OCI-M2 (cell line): ENCODE results near the gene MAGI2.
"Not testable (repeated sequence)": the region's sequence is repeated elsewhere in the genome, so short reads cannot be mapped to it uniquely, and the experiment has no call there.

ENCODE experiments used
- DNase-seq: peaks from one replicate; lab custom pipeline; 2025; ENCODE audit not compliant: unreplicated experiment; lab: John Stamatoyannopoulos, UW

The MAGI2 gene

GRCh38 chr7:78514634-78515033 is 938.8 kb downstream of the MAGI2 start:
- DNase-seq = no peak

GRCh38 chr7:78510580-78511188 is 942.8 kb downstream of the MAGI2 start:
- no peak for DNase-seq

- DNase-seq = not testable (repeated sequence)
These were observed 950.2 kb downstream of the MAGI2 start for GRCh38 chr7:78503301-78503700.

GRCh38 chr7:78501064-78501463 is 952.4 kb downstream of the MAGI2 start:
- DNase-seq = no peak

- no peak for DNase-seq
These were observed 953.5 kb downstream of the MAGI2 start for GRCh38 chr7:78499971-78500370.

- DNase-seq = no peak
These were observed 954.2 kb downstream of the MAGI2 start for GRCh38 chr7:78499283-78499682.

GRCh38 chr7:78497728-78498427 is 955.6 kb downstream of the MAGI2 start:
- no peak for DNase-seq

GRCh38 chr7:78496096-78496630 is 957.3 kb downstream of the MAGI2 start:
- no peak for DNase-seq

- DNase-seq = no peak
These were observed 960.1 kb downstream of the MAGI2 start for GRCh38 chr7:78493401-78493800.

- DNase-seq = no peak
These were observed 961.3 kb downstream of the MAGI2 start for GRCh38 chr7:78492146-78492545.

GRCh38 chr7:78490524-78490923 is 962.9 kb downstream of the MAGI2 start:
- DNase-seq = no peak

- DNase-seq = no peak
These were observed 963.8 kb downstream of the MAGI2 start for GRCh38 chr7:78489476-78490240.

GRCh38 chr7:78487464-78487863 is 966.0 kb downstream of the MAGI2 start:
- no peak for DNase-seq

- no peak for DNase-seq
These were observed 974.1 kb downstream of the MAGI2 start for GRCh38 chr7:78479348-78479747.

- no peak for DNase-seq
These were observed 976.5 kb downstream of the MAGI2 start for GRCh38 chr7:78476851-78477405.

- DNase-seq = no peak
These were observed 979.7 kb downstream of the MAGI2 start for GRCh38 chr7:78473571-78474301.

GRCh38 chr7:78473021-78473420 is 980.4 kb downstream of the MAGI2 start:
- no peak for DNase-seq

- no peak for DNase-seq
These were observed 980.9 kb downstream of the MAGI2 start for GRCh38 chr7:78472519-78472918.

GRCh38 chr7:78465894-78466293 is 987.6 kb downstream of the MAGI2 start:
- DNase-seq = no peak

GRCh38 chr7:78463039-78463438 is 990.4 kb downstream of the MAGI2 start:
- DNase-seq = no peak

GRCh38 chr7:78450706-78451105 is 1002.8 kb downstream of the MAGI2 start:
- DNase-seq = no peak
